Forelimb muscle (tissue), 1 donor: ENCODE measurements around the gene PRICKLE1. TPM values are rescaled to one million over a fixed set of nuclear protein-coding genes. Genes with fewer than 3 reads are reported as not detected.

Experiments used
- DNase-seq: peaks from one replicate; pipeline ENCODE4 v3.0.0-alpha.2; 2013; ENCODE audit warnings: low read depth
- polyA plus RNA-seq: library from polyadenylated mRNA; unstranded; fragments of 120-200 nt; gene quantifications from one replicate; pipeline ENCODE4 v1.2.1, GENCODE V29; 2013; ENCODE audit not compliant: insufficient read length

The PRICKLE1 gene
- 19.0 TPM for polyA plus RNA-seq

DNA sequence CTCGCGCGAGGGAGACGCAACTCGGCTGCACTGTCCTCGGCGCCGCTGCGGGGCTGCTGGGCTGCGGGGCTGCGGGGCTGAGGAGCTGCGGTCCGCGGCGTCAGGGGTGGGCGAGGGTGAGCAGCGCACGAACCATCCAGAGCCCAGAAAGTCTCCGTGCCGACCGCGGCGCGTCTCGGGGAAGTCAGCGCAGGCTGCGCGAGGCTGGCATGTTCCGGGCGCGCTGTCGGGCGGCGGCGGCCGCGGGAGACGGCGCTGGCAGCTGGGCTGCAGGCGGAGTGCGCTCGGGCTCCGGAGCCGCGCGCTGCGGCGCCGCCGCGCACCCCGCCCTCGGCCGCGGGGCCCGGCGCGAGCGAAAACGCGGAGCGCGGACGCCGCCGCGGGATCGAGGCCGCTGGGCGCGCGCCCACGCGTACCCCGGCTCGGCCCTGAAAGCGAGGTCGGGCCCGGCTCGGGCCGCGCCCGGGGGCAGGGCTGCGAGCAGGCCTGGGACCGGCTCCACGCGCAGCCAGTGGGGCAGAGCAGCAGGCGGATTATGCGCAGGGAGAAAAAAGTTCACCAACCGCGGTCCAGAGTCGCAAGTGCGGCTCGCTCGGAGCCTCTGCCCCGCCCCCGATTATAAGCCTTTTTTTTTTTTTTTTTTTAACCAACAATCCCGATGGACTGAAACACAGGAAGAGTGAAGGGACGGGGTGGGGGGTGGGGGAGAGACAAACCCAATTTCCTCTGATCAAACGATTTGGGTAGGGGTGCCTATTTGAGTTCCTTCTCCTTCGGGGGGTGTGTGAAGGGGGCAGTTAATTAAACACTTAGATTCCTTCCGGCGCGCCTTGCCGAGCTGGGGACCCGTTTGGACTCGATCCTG lies at the start of gene PRICKLE1:
PRICKLE1 (minus strand) TSS at position 282 of the 865 bp plus-strand sequence. CDS start 117,230 bp downstream, outside the sequence.
- no peak for DNase-seq

GRCh38 chr12:42638697-42639096 lies 49.2 kb upstream of the PRICKLE1 start:
- no peak for DNase-seq

- DNase-seq = no peak
These were observed 48.5 kb upstream of the PRICKLE1 start for GRCh38 chr12:42638011-42638410.

DNA sequence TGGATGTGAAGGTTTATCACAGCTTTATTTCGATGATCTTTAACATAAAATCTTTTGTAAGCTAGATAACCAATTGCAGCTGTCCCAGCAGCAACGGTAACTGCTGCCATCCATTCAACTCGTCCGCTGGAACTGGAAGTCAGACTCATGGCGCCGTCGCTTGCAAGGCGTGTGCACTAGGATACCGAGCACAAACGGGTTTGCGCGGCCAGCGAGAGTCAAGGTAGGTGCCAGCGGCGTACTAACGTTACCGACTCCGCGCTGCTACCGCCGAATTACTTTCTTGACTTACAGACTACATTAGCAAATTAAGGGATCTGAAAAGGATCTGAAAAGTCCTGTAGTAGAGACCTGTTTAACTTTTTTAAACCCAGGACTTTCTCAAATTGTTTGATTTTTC lies 47.4 kb upstream of the PRICKLE1 start:
- DNase-seq = no peak

DNA sequence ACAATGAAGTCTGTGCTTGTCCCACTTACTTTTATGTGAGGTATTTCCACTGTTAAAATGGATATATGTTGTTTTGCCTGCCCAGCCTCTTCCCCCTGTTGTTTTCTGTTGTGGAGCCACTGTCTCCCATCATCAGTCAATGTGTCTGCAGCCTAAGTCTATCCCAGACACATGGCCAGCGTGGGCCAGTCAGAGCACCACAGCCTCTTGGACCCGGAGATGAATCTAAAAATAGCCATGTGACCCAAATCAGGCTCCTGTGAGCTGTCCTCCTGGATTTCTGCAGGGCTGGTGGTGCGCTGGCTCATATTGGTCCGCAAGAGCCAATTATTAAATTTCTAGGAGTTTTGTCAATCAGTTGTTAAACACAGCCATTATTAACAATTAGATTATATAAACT lies 44.0 kb upstream of the PRICKLE1 start:
- no peak for DNase-seq

DNA sequence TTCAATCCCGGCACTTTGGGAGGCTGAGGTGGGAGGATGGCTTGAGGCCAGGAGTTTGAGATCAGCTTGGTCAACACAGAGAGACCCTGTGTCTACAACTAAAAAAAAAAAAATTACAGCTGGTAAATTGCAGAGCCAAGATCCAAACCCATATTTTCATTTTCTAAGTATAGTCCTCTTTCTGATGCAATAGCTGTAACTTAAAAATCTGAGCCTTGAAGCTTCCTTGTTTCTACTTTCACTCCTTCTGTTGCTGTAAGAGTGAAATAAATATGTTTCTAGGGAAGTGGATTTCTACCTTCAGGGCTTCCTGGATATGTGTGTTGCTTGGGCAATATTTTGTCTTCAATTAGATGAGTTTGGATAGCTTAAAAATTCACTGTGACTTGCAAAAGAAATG lies 42.0 kb upstream of the PRICKLE1 start:
- no peak for DNase-seq

GRCh38 chr12:42630314-42630713 lies 40.8 kb upstream of the PRICKLE1 start:
- DNase-seq = no peak

GRCh38 chr12:42627151-42627550 lies 37.6 kb upstream of the PRICKLE1 start:
- DNase-seq = no peak

DNA sequence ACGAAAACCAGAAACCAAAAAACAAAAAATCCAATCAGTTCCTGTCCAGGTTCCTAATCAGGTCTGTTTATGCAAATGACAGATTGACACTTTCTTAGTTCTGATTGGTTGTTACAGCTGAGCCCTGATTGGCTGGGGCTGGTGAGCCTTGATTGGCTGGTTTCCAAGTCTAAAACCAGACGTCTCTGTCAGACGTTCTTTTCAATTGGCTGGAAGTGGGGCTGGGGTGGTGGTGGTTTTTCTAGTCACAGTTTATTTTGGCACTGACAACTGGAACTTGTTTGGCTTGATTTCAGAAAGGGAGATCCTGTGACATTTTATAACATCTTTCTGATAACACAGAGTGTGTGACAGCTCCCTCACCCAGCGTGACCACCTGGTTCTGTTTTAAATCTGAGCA lies 36.1 kb upstream of the PRICKLE1 start:
- no peak for DNase-seq

DNA sequence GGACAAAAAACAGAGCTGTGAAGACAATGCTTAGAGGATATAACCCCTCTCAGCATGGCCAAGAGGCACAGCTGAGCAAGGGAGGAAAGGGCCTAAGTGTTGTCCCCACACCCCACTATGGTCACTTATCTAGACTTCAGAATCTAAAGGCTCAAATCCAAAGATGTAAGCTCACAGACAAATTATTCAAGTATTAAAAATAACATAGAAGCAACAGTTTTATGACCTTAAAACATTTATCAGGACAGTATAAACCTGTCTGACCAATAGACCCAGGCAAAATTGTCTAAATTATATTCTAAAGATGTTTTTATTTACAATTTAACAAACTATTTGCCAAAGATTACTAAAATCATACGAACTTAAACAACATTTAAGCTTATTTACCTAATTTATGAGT lies 28.1 kb upstream of the PRICKLE1 start:
- no peak for DNase-seq

DNA sequence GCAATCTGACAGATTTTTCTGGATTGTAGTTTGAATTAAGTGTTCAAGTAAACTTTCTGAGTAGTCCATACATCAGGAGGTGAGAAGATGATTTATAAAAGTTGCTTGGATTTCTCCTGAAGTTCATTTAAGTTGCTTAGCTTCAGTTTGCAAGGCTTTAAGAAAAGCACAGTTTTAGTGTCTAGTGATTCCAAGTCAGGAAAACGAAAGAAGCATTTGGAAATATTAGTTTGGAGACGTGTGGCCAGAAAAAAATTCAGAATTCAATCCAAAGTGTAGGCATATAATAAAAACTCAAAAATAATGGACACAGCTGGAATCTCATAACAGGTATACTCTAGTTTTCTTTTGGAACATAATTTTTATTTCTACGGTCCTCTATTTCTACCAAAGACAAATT lies 25.5 kb upstream of the PRICKLE1 start:
- no peak for DNase-seq

DNA sequence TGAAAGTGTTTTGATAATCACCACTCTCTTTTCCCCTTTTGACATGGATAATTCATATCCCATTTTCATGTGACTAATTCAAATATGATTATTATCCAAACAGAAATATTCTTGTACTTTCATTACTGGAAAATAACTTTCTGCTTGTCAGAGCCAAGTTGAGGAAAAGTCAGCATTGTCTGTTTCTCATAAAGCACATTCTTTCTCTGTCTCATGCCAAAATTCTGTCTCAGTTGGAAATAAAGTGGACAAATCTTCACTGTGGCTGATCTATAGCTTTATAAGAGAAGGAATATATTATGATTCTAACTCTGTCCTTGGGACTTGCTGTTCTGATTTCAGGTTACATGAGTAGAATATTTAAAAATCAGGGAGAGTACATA lies 22.7 kb upstream of the PRICKLE1 start:
- DNase-seq = peak; percentile 81

DNA sequence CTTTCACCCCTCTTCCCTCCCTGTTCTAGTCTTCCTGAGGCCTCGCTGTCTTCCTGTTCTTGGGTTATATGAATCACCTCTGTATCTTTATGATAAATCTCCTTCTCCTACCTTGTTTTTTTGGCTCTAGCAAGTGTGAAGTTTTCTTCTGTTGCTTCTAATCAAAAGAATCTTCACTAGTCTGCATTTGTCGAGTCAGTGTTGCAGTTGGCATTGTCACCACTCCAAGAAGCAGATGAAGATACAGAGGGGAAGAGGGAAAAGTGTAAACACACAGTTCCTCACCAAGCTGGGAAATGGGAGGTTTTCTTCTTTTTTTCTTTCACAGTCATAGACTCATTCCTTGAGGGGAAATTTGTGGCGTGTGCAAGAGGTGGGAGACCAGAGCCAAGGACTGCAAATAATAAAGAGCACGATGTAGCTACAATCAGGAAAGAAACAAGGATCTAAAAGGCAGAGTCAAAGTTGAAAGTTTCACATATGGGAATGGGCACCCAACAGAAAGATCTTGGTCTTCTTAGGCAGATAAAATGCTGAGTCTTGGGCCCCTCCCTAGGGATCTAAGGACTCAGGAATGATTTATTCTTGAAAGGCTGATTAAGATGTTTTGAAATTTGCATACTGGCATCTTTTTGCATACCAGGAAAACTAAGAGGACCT lies 22.2 kb upstream of the PRICKLE1 start:
- DNase-seq = no peak

DNA sequence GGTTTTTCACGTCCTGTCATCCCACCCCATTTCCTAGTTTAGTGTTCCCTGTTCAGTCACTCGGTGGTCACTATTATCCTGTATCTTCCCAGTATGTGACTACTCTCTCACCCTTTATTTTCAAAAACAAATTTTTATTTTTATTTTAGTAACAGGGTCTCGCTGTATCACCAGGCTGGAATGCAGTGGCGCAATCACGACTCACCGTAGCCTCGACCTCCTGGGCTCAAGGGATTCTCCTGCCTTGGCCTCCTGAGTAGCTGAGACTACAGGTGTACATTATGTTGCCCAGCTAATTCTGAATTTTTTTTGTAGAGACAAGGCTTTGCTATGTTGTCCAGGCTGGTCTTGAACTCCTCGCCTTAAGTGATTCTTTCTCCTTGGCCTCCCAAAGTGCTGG lies 20.1 kb upstream of the PRICKLE1 start:
- no peak for DNase-seq

DNA sequence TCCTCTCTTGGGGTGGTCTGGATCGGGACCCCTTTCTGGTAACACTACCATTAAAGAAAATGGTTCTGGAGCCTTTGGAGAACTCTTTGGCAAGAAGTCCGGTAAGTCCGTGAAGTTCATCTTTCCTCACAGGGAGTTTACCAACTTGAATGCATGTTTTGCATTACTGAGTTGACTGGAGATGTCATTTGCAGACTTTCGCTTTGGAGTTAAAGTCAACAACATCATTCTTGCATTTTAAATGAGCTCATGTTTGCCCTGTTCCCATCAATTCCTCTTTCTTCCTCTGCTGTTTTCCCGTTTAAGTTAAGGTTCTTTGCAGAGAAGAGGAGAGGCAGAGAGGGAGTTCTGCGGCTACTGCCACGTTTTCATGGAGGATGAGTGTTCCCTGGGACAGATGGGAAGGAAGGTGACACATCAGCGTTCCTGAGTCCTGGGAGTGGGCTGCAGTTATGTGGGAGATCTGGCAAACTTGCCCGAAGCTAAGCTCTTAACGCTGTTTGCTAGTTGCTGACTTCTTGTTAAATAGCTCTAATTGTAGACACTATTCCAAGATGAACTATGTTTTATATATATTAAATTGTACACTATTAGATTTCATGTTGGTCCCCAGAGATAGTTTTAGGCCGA lies 18.8 kb upstream of the PRICKLE1 start:
- no peak for DNase-seq

- DNase-seq = no peak
These were observed 18.1 kb upstream of the PRICKLE1 start for GRCh38 chr12:42607584-42608058.

DNA sequence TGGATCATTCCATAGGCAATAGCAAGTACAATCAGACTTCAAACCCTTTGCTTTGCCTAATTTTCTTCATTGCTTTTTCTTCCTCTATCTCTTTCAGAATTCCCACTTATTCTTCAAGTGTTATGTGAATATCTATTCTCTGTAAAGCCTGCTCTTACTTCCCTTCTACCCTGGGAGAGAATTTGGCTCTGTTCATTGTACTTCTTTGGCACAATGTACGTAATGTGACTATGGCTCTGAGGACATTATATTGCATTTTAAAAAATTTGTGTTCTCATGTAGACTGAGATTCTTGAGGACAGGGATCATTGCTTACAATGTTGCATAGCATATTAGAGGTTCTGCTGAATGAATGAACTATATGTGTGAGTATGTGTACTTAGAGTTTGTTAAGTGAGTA lies 16.9 kb upstream of the PRICKLE1 start:
- DNase-seq = no peak

GRCh38 chr12:42605685-42606084 lies 16.1 kb upstream of the PRICKLE1 start:
- no peak for DNase-seq

- DNase-seq = no peak
These were observed 13.9 kb upstream of the PRICKLE1 start for GRCh38 chr12:42603246-42603990.

DNA sequence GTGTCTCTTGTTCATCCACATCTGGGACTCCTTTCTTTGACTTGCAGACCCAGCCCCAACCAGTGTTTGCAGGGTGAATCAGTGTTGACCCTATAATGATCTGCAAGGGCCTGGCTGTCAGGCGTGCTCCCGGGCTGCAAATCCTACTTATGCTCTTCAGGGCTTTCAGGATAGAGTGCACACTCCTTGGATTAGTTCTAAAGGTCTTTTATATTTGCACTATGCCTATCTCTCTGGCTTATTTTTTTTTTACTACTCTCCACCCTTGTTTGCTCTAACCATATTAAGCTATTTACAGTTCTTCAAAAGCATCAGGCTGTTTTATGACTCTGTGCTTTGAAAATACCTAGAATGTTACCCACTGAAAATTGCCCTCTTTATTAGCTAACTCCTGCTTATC lies 4.3 kb upstream of the PRICKLE1 start:
- no peak for DNase-seq

DNA sequence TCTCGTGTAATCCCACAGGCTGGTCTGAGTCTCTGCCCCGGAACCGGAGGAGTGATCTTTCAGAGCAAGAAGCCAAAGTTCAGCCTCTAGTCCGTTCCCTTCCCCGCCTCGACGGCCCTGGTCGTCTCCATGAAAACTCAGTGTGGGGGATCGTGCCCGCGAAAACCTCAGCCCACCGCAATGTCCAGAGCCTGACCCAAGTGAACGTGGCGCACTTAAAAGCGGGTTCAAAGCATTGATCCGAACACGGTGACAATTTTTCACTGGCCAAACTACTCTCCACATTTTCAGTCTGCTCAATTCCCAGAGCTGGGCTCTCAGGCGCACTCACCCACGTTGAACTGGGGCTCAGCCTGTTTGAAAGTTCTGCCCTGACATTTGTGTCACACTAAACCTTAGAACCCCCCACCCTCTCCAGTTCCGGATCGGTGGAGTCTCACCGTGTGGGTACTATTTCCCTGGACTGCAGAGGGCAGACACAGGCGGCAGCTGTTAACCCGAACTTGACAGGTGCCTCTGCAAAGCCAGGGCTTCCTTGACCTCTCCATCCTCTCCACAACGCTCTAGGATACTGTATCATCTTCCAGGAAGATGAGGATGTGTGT lies 886 bp upstream of the PRICKLE1 start:
- DNase-seq = no peak
